ENCODE results near the gene PCBP4.

PCBP4 gene

GRCh38 chr3:51962854-51963530, 4.3 kb downstream of the PCBP4 start:
- H3K4me3 ChIP-seq (ENCODE audit: low read depth, low read length): no peak overlapping the region
- no peak for TF ChIP-seq CTCF (IDR thresholded peaks at IDR 0.05; ENCODE audit: low read depth, low read length)

- no peak for TF ChIP-seq CTCF (IDR thresholded peaks at IDR 0.05; ENCODE audit: low read depth, low read length)
- no peak overlapping the region for H3K4me3 ChIP-seq (ENCODE audit: low read depth, low read length)
Observed at GRCh38 chr3:51961602-51962569, 5.4 kb downstream of the PCBP4 start.

- no peak overlapping the region for H3K4me3 ChIP-seq (ENCODE audit: low read depth, low read length)
- no peak for TF ChIP-seq CTCF (IDR thresholded peaks at IDR 0.05; ENCODE audit: low read depth, low read length)
Observed at GRCh38 chr3:51961011-51961410, 6.2 kb downstream of the PCBP4 start.

GRCh38 chr3:51960386-51960785, 6.9 kb downstream of the PCBP4 start:
- H3K4me3 ChIP-seq (ENCODE audit: low read depth, low read length): no peak overlapping the region
- TF ChIP-seq CTCF (IDR thresholded peaks at IDR 0.05; ENCODE audit: low read depth, low read length): no peak

GRCh38 chr3:51959651-51960050, 7.6 kb downstream of the PCBP4 start:
- H3K4me3 ChIP-seq (ENCODE audit: low read depth, low read length): no peak overlapping the region
- no peak for TF ChIP-seq CTCF (IDR thresholded peaks at IDR 0.05; ENCODE audit: low read depth, low read length)

- H3K4me3 ChIP-seq (ENCODE audit: low read depth, low read length): no peak overlapping the region
- TF ChIP-seq CTCF (IDR thresholded peaks at IDR 0.05; ENCODE audit: low read depth, low read length): no peak
Observed at GRCh38 chr3:51958603-51959521, 8.4 kb downstream of the PCBP4 start.
